Stimulated activated CD8-positive, alpha-beta memory T cell treated with anti-CD3 and anti-CD28 coated beads, Interleukin-15, amount 100 ng/mL, for 4 hours (primary cell): Measurements from ENCODE around the gene MON2.

ENCODE experiments used
- DNase-seq, 2 donors: peaks; one replicate each; pipeline ENCODE4 v3.0.0-alpha.2; 2020; ENCODE audit warnings: low read depth in 2 of 2

The MON2 gene

GRCh38 chr12:62613081-62613480, 146.5 kb downstream of the MON2 start:
- no peak for DNase-seq

- DNase-seq: no peak
Observed at GRCh38 chr12:62618319-62618718, 151.7 kb downstream of the MON2 start.

GRCh38 chr12:62618930-62619329, 152.3 kb downstream of the MON2 start:
- no peak for DNase-seq

- no peak for DNase-seq
Observed at GRCh38 chr12:62621101-62621638, 154.5 kb downstream of the MON2 start.

GRCh38 chr12:62622177-62622576, 155.6 kb downstream of the MON2 start:
- no peak for DNase-seq

- DNase-seq: no peak
Observed at GRCh38 chr12:62625228-62625627, 158.6 kb downstream of the MON2 start.

- DNase-seq: no peak
Observed at GRCh38 chr12:62627181-62627580, 160.6 kb downstream of the MON2 start.

- DNase-seq: no peak
Observed at GRCh38 chr12:62629413-62629812, 162.8 kb downstream of the MON2 start.

- DNase-seq: no peak
Observed at GRCh38 chr12:62629971-62630739, 163.5 kb downstream of the MON2 start.

GRCh38 chr12:62631471-62632410, 165.1 kb downstream of the MON2 start:
- no peak for DNase-seq

- DNase-seq: no peak
Observed at GRCh38 chr12:62632411-62632918, 165.8 kb downstream of the MON2 start.

- no peak for DNase-seq
Observed at GRCh38 chr12:62635649-62636048, 169.0 kb downstream of the MON2 start.

- no peak for DNase-seq
Observed at GRCh38 chr12:62637679-62638078, 171.1 kb downstream of the MON2 start.

- DNase-seq: no peak
Observed at GRCh38 chr12:62640910-62641448, 174.4 kb downstream of the MON2 start.

GRCh38 chr12:62642486-62642885, 175.9 kb downstream of the MON2 start:
- no peak for DNase-seq

- DNase-seq: no peak
Observed at GRCh38 chr12:62643486-62643885, 176.9 kb downstream of the MON2 start.

- DNase-seq: no peak
Observed at GRCh38 chr12:62646566-62646965, 179.9 kb downstream of the MON2 start.

GRCh38 chr12:62647586-62647985, 181.0 kb downstream of the MON2 start:
- no peak for DNase-seq

GRCh38 chr12:62649412-62650138, 182.9 kb downstream of the MON2 start:
- DNase-seq: no peak
